Ammon's horn (tissue), 1 donor: Measurements from ENCODE around the gene LEPR.
"Not testable (repeated sequence)": the region's sequence is repeated elsewhere in the genome, so short reads cannot be mapped to it uniquely, and the experiment has no call there.

ENCODE experiments used
- DNase-seq: peaks from one replicate; pipeline ENCODE4 v3.0.0-alpha.2; 2016; ENCODE audit warnings: low spot score

LEPR gene

DNA sequence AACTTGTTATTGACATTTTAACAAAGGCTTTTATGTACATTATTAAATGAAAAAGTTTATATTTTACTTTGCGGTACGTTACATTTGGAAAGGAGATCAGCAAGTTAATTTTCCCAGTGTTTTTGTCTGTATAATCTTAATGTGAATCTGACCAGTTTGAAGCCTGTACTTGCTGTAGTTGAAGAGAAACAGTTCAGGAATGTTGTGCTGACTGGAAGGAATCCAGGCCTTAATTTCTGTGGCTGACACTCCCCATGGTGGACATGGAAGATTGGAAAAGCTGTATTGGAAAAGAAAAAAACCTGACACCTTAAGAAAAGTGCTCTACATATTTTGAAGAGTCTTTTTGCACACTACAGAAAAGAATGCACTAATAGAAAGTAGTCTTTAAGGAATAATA, 15.5 kb downstream of the LEPR start:
- no peak for DNase-seq

DNA sequence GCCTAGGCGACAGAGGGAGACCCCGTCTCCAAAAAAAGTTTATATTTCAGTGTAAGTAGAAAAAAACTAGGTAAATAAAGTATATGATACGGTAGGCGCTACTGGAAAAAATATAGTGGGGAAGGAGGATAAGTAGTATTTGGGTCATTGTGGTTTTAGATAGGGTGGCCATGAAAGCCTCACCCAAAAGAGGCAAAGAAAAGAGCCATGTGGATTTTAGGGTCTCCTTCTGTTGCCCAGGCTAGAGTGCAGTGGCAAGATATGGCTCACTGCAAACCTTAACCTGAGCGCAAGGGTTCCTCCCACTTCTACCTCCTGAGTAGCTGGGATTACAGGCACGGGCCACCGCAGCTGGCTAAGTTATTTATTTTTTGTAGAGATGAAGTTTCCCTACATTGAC, 17.1 kb downstream of the LEPR start:
- no peak for DNase-seq

DNA sequence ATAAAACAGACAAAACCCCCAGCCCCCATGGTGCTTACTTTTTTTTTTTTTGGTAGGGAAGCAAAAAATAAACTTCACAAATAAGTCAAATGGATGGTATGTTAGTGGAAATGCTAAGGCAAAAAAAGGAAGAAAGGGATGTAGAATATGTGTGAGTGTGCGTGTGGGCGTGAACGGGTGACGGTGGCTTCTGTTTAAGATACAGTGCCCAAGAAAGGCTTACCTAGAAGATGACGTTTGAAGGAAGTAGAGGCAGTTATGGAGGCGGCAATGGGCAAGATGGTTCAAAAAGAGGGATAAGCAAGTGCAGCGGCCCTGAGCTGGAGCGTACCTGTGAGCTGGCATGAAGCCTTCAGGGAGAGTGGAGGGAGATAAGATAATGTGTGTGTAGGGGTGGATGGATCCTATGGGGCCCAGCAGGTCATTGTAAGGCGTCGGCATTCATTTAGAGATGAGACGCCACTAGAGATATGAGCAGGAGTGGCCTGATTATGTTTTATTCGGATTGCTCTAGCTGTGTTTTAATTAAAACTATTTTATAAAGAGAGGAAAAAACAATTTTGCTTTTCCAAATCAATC, 19.9 kb downstream of the LEPR start:
- DNase-seq: no peak

DNA sequence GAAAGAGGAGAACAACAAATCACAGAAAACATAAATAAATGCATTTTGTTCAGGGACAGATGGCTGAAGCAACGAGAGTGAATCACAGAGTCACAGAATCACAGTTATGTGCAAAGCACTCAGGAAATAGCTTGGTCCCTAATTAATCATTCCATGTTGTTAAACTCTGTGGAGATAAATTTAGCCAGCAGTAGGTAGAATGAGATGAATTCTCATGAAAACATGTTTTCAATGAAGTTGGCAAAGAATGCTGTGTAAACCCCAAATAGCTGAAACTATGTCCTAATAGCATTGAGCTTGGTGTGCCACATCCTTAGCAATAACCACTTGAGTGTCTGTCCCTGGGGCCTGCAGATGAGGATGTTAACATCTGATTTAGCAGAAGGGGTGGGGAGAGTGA, 20.4 kb downstream of the LEPR start:
- peak; percentile 38 for DNase-seq

DNA sequence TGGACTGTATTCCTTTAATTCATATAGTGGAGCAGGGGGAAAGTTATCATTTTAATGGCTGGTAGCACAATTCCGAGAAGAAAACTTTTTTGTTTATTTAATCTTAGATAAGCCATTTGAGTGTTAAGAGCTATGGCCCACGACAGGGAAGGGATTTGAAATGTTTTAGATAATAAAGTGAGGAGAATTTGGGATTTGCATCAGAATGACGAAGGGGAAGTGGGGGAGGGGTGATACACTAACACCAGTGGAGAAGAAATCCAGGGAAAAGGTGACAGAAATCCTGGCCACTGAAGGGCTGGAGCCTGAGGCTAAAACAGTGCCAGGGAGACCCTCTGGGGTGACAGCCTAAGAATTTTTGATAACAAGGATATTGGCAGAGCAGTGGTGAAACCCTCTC, 21.0 kb downstream of the LEPR start:
- no peak for DNase-seq

DNA sequence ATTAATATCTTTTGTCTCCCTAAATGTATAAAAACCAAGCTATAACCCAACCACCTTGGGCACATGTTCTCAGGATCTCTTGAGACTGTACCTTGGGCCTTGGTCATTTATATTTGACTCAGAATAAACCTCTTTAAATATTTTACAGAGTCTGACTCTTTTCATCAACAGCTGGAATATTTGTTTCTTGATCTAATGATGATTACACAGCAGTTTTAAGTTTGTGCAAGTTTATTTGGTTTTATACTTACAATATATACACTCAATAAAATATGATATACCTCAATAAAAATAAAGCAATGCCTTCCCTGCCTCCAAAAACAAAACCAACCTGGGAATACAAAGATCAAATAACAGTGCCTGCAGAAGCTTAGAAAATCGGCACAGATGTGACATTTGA, 22.0 kb downstream of the LEPR start:
- no peak for DNase-seq

DNA sequence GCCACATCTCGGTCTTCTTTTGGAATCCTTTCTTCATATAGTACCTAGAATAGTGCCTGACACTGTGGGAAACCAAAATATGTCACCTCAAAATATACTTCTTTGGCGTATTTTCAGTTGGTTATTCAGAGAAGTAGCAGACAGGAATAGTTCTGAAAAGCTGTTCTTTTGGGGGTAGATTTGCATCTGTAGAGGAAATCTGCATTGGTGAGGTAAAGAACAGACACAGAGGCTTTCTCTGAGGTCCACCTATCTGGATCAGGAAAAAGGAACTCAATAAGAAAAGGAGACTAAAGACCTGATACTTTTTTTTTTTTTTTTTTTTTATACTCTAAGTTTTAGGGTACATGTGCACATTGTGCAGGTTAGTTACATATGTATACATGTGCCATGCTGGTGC, 23.2 kb downstream of the LEPR start:
- DNase-seq: no peak

DNA sequence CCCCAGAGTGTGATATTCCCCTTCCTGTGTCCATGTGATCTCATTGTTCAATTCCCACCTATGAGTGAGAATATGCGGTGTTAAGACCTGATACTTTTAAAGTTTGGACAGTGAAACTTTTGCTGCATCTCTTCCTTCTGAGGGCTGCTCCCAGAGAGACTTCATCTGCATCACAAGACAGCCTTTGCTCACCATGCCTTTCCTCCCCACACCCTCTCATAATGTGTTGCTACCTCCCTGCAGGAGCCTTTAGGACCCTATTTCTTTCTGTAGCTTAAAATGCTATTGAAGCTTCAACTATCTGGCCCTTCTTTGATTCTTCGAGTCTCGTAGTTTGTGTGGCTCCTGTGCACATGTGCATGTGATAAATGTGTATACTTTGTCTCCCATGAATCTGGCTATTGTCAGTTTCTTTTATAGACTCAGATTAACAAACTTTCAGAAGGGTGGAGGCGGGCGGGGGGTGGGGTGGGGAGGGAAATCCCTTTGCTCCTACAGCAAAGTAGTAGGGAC, 23.7 kb downstream of the LEPR start:
- DNase-seq: no peak

DNA sequence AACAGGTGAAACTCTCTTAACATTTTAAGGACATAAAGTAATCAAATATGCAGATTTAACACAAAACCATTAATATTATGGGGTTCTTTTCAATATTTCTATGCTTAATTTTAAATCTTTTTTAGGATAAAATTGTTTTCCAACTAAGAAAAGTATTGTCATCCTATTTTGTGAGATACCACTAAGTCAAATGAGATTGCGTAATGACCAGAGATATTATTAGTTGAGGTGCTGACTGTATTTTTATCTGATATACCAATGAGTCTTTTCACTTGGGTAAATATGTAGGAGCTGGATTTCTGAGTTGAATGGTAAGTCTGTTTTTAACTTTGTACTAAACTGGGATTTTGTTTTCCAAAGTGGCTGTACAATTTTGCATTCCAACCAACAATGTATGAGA, 25.4 kb downstream of the LEPR start:
- DNase-seq: no peak

DNA sequence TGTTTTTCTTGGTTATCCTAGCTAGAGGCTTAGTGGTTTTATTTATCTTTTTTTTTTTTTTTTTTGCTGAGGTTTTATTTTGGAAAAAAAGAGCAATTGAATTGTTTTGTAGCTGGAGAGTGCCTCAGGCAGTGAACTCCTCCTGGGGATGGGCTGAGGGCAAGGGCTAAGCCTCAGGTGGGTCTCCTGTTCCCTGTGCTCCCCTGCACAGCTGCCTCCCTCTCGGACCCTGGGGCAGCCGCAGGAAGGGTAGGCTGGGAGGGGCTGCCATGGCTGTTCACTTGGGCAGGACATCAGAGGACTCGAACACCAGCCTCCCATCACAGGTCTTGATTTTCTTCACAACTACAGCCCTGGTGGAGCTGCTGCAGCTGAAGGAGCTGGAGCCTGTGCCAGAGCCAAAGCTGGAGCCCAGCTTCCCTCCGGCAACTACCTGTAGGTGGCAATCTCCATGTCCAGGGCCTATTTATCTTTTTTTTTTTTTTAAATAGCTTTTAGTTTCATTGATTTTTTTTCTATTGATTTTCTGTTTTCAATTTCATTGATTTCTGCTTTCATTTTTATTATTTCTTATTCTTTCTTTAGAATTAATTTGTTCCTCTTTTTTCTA, 28.9 kb downstream of the LEPR start:
- no peak for DNase-seq

DNA sequence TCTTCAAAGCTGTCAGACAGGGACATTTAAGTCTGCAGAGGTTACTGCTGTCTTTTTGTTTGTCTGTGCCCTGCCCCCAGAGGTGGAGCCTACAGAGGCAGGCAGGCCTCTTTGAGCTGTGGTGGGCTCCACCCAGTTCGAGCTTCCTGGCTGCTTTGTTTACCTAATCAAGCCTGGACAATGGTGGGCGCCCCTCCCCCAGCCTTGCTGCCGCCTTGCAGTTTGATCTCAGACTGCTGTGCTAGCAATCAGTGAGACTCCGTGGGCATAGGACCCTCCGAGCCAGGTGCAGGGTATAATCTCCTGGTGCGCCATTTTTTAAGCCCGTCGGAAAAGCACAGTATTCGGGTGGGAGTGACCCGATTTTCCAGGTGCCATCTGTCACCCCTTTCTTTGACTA, 35.2 kb downstream of the LEPR start:
- not testable (repeated sequence) for DNase-seq

DNA sequence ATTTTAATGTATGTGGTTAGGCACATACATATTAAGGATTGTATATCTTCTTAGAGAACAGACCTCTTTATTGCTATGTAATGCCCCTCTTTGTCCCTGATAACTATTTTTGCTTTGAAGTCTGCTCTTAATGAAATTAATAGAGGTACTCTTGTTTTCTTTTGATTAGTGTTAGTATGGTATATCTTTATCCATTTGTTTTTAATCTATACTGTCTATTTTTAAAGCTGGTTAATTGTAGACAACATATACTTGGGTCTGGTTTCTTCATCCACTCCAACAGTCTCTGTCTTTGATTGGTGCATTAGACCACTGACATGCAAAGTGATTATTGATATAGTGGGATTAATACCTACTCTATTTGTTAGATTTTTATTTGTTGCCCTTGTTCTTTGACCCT, 36.0 kb downstream of the LEPR start:
- DNase-seq: no peak

DNA sequence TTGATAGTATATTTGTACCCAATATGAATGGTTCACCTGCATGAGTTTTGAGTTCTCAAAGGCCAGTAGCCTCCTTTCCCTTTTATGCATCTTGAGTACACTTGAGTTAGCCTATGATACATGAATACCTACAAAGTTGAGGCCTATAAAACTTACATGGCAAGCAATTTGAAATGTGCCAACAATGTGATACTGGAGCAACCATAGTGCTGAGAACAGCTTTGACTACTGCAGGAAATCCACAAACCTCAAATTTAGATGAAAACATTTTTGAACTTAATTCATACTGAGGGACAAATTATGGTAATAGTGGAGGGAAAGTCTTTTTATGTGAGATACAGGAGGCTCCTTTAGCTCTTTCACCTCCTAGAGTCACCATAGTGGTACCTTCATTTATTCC, 37.4 kb downstream of the LEPR start:
- DNase-seq: no peak

DNA sequence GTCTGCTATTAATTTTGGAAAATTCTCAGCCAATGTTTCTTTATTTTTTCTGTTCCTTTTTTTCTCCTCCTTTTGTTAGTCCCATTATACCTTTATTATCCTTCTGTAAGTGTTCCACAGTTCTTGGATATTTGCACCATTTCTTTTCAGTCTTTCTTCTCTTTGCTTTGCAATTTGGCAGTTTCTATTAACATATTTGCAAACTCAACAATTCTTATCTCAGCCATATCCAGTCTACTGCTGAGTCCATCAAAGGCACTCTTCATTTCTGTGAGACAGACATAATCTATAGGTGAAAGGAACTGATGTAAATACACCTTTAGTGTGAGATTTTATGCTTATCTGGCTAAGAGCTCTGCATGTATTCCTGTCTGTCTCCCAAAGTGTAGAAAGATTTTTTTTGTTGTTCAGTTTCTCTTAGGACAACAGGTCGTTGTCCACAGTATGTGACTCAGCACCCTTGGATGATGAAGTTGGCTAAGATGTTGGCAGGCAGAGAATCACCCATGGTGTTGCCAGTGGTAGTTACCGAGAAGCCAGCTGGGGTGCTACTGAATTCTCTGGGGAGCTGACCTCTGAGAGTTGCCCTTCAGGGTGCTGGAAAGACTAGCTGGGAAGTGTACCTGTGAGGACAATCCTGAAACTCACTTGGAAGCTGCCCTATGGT, 38.4 kb downstream of the LEPR start:
- no peak for DNase-seq

DNA sequence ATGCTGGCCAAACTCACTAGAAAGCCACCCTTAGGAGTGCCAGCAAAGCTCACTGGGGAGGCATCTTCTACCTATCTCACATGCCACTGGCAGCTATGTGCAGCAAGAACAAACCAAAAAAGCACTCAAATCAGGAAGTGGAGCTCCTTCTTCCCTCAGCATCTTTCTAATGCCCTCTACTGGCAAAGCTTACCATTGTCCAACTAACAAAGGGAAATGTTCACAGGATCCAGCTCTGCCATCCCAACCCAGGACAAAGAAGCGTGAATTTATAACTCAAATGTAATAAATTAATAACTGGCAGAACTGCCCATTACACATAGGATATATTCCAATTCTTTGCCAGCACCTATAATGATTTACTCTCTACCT, 38.9 kb downstream of the LEPR start:
- peak; percentile 42 for DNase-seq

DNA sequence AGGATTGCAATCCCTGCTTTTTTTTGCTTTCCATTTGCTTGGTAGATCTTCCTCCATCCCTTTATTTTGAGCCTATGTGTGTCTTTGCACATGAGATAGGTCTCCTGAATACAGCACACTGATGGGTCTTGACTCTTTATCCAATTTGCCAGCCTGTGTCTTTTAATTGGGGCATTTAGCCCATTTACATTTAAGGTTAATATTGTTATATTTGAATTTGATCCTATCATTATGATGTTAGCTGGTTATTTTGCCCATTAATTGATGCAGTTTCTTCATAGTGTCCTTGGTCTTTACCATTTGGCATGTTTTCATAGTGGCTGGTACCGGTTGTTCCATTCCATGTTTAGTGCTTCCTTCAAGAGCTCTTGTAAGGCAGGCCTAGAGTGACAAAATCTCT, 45.4 kb downstream of the LEPR start:
- not testable (repeated sequence) for DNase-seq

DNA sequence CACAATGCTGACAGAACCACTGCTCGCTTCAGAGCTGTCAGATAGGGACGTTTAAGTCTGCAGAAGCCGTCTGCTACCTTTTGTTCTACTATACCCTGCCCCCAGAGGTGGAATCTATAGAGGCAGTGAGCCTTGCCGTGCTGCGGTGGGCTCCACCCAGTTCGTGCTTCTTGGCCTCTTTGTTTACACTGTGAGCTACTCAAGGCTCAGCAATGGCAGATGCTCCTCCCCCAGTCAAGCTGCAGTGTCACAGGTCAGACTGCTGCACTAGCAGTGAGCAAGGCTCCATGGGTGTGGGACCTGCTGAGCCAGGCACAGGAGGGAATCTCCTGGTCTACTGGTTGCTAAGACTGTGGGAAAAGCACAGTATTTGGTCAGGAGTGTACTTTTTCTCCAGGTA, 47.1 kb downstream of the LEPR start:
- DNase-seq: no peak

DNA sequence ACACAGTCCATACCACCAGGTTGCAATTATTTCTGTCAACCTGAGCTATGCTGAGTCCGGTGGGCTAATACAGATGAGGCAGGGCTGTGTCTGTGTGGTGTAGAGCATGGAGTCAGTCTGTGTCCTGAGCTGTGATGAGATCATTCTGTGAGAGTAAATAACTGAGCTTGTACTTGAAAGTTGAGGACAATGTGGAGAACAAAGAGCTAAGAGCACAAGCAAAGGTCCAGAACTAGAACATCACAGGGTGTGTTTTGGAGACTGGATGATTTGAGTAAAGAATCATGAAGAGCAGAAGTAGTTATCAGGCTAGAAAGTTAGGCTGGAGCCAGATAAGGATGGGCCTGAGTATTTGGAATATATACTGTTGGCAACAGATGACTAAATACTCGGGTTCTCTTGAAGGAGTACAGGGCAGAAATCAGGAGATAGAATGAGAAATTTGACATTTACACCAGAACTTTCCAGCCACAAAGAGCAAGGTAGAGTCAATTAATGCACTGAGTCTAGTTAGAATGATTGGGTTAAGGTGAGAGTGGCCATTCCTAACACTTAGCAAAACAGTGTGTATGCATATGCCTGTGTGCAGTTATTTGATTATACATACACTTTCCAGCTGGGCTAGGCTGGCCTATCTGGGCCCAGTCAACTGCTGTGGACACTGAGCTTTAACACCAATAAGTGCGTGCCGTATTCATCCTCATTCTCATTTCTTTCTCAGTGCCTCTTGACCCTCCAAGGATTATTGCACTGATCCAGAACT, 48.8 kb downstream of the LEPR start:
- no peak for DNase-seq

DNA sequence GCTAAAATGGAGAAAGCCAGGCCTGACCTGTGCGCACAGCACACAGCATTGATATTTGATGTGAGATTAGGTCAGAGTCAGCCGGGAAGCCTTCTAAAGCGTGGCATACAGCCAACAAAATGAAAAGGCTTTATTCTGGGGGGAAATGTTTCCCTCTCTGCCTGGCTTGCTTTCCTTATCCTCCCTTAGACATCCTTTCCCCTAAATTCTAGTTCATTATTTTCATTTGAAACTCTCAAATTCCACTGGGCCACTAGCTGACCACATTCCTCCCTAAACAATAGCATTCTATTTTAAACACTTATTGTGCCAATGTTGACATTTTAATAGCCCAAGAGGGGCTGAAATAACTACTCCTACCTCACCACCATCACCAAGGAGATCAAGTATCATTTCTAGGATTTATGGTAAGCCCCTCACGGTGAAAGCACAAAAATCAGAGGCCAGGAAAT, 49.4 kb downstream of the LEPR start:
- DNase-seq: peak; percentile 4
